Transverse colon (tissue), 3 donors: ENCODE results near the gene CCDC51.

Experiments
- POLR2A ChIP-seq: fragments of 450-650 bp; IDR thresholded peaks from one replicate; pipeline ENCODE4 v1.6.1; 2016; ENCODE audit warnings: antibody characterized with exemption, mild to moderate bottlenecking, moderate library complexity
- TF ChIP-seq, protein P1 (sequence below), 5 experiments: fragments of 200-600 bp in 3 of 5; fragments of 450-650 bp in 2 of 5; sonication (generic) in 3 of 5; IDR thresholded peaks; 1 replicate in 2 of 5; 2 replicates in 3 of 5; pipeline ENCODE4 v1.5.1; 2016 to 2017; ENCODE audit warnings: antibody characterized with exemption in 5 of 5, inconsistent platforms in 3 of 5, mild to moderate bottlenecking in 2 of 5, moderate library complexity in 1 of 5

GRCh38 chr3:48417529-48418108, 22.3 kb downstream of the CCDC51 start:
- TF ChIP-seq, protein P1, sequence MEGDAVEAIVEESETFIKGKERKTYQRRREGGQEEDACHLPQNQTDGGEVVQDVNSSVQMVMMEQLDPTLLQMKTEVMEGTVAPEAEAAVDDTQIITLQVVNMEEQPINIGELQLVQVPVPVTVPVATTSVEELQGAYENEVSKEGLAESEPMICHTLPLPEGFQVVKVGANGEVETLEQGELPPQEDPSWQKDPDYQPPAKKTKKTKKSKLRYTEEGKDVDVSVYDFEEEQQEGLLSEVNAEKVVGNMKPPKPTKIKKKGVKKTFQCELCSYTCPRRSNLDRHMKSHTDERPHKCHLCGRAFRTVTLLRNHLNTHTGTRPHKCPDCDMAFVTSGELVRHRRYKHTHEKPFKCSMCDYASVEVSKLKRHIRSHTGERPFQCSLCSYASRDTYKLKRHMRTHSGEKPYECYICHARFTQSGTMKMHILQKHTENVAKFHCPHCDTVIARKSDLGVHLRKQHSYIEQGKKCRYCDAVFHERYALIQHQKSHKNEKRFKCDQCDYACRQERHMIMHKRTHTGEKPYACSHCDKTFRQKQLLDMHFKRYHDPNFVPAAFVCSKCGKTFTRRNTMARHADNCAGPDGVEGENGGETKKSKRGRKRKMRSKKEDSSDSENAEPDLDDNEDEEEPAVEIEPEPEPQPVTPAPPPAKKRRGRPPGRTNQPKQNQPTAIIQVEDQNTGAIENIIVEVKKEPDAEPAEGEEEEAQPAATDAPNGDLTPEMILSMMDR (IDR thresholded peaks at IDR 0.05), result no peak
- TF ChIP-seq POLR2A, result no peak
